PFSK-1 (cell line): ENCODE measurements around the gene PIP4K2A.

ENCODE experiments used
- REST ChIP-seq, 2 experiments: IDR thresholded peaks; 2 replicates each; pipeline versions ENCODE4 v1.6.1 to v1.8.0; 2011 to 2012; ENCODE audit warnings: low read depth in 2 of 2, low read length in 2 of 2, control low read depth in 1 of 2, inconsistent platforms in 1 of 2, mild to moderate bottlenecking in 1 of 2, moderate library complexity in 1 of 2; ENCODE audit not compliant: insufficient read depth in 1 of 2
- TAF1 ChIP-seq: IDR thresholded peaks from 2 replicates; pipeline ENCODE4 v1.6.1; 2012; ENCODE audit warnings: low read length, control low read depth, borderline replicate concordance; ENCODE audit not compliant: insufficient read depth

DNA sequence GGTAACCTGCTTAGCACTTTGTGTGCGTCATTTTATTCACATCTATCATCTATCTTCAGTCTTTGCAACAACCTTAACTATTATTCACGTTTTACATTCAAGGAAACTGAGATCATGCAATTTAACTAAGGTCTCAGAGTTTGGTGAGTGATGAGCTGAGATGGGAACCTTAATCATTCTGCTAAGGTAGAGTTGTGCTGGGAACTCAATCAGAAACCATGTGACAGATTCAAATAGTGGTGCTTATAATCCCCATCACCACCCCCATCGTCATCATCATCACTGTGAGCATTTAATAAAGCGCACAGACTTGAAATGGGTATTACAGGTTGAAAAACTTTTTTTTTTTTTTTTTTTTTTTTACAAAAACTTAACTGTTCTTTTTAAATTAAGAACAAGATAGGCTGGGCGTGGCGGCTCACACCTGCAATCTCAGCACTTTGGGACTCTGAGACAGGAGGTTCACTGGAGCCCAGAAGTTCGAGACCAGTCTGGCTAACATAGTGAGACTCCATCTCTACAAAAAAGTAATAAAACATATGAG, 160.9 kb downstream of the PIP4K2A start:
- TF ChIP-seq REST (IDR thresholded peaks at IDR 0.05; ENCODE audit: insufficient read depth in 1 of 2, low read depth in 2 of 2, low read length in 2 of 2) (no peak), TAF1 (no peak)
